Colonic mucosa (tissue), 4 donors: ENCODE measurements around the gene CHN2. TPM values are rescaled to one million over a fixed set of nuclear protein-coding genes. Genes with fewer than 3 reads are reported as not detected.

Experiments
- DNase-seq: peaks from one replicate; pipeline ENCODE4 v3.0.0-alpha.2; 2020
- H3K27ac ChIP-seq: fragments of 200-600 bp; one replicate; pipeline ENCODE4 v1.8.0; 2021
- H3K27me3 ChIP-seq: fragments of 200-600 bp; one replicate; pipeline ENCODE4 v1.8.0; 2021
- H3K36me3 ChIP-seq: fragments of 200-600 bp; one replicate; pipeline ENCODE4 v1.8.0; 2021
- H3K4me1 ChIP-seq: fragments of 200-600 bp; one replicate; pipeline ENCODE4 v1.8.0; 2021; ENCODE audit warnings: mild to moderate bottlenecking
- H3K4me3 ChIP-seq: fragments of 200-600 bp; one replicate; pipeline ENCODE4 v1.8.0; 2021
- H3K9ac ChIP-seq, 2 donors: one replicate each; pipeline ENCODE4 v1.7.0; 2013; ENCODE audit warnings: control low read depth in 2 of 2, low read depth in 2 of 2, low read length in 2 of 2
- H3K9me3 ChIP-seq: fragments of 200-600 bp; one replicate; pipeline ENCODE4 v1.8.0; 2021
- intact Hi-C: fragments of 100-400 bp; cut with DNase I; formaldehyde crosslinking; loops from one replicate; pipeline ENCODE4 v1.14.1; 2022
- total RNA-seq, 2 donors: library from RNA; stranded (reverse); fragmentation: NEBNext Ultra II Directional in 1 of 2; extraction: Animal tissue kit (Norgen Biotek cat#: 25700) in 1 of 2; gene quantifications; one replicate each; pipeline ENCODE4 v1.2.1, GENCODE V29; 2021
- TF ChIP-seq, protein P1 (sequence below): fragments of 200-600 bp; IDR thresholded peaks from one replicate; pipeline ENCODE4 v1.8.0; 2022; ENCODE audit warnings: antibody characterized with exemption, mild to moderate bottlenecking
- donor health status: healthy.
- donor health status: DM: no; HTN: no; CAD: no.
- donor health status: DM: no; HTN: no; CAD: no.

CHN2 gene
- total RNA-seq, 2 donors from 2014 or later: 12.8 to 19.8 TPM

GRCh38 chr7:29365423-29365822 lies 170.8 kb downstream of the CHN2 start:
- H3K36me3 ChIP-seq: no peaks in the 10 kb centered on the region
- no peak overlapping the region for H3K27ac ChIP-seq
- H3K9ac ChIP-seq: no peak overlapping the region
- H3K4me1 ChIP-seq: no peaks in the 10 kb centered on the region
- TF ChIP-seq, protein P1, sequence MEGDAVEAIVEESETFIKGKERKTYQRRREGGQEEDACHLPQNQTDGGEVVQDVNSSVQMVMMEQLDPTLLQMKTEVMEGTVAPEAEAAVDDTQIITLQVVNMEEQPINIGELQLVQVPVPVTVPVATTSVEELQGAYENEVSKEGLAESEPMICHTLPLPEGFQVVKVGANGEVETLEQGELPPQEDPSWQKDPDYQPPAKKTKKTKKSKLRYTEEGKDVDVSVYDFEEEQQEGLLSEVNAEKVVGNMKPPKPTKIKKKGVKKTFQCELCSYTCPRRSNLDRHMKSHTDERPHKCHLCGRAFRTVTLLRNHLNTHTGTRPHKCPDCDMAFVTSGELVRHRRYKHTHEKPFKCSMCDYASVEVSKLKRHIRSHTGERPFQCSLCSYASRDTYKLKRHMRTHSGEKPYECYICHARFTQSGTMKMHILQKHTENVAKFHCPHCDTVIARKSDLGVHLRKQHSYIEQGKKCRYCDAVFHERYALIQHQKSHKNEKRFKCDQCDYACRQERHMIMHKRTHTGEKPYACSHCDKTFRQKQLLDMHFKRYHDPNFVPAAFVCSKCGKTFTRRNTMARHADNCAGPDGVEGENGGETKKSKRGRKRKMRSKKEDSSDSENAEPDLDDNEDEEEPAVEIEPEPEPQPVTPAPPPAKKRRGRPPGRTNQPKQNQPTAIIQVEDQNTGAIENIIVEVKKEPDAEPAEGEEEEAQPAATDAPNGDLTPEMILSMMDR: no peak
- no peak for DNase-seq
- H3K27me3 ChIP-seq: no peaks in the 10 kb centered on the region
- intact Hi-C loops: no loop called here
- H3K9me3 ChIP-seq: no peaks in the 10 kb centered on the region
- H3K4me3 ChIP-seq: no peak overlapping the region

DNA sequence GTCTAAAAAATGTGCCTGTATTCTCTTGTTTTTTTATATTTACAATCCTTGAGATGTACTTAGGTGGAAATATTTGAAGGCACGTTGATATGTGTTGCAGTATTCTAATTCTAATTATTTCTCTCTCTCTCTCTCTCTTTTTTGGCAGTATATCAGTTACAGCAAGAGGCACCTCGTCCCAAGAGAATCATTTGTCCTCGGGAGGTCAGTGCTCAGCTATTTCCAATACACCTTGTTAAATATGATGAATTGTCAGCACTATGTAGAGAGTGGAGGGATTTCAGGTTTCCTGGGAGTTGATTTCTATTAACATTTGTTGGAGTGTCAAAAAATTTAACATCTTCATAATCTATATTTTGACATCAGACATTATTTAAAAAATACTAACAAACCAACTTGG lies 173.2 kb downstream of the CHN2 start:
- H3K27ac ChIP-seq: no peak overlapping the region
- no peak overlapping the region for H3K4me3 ChIP-seq
- H3K27me3 ChIP-seq: no peaks in the 10 kb centered on the region
- intact Hi-C loops: no loop called here
- H3K36me3 ChIP-seq: no peaks in the 10 kb centered on the region
- H3K9me3 ChIP-seq: no peaks in the 10 kb centered on the region
- DNase-seq: no peak
- TF ChIP-seq, protein P1: no peak
- no peak overlapping the region for H3K9ac ChIP-seq
- H3K4me1 ChIP-seq: no peaks in the 10 kb centered on the region

DNA sequence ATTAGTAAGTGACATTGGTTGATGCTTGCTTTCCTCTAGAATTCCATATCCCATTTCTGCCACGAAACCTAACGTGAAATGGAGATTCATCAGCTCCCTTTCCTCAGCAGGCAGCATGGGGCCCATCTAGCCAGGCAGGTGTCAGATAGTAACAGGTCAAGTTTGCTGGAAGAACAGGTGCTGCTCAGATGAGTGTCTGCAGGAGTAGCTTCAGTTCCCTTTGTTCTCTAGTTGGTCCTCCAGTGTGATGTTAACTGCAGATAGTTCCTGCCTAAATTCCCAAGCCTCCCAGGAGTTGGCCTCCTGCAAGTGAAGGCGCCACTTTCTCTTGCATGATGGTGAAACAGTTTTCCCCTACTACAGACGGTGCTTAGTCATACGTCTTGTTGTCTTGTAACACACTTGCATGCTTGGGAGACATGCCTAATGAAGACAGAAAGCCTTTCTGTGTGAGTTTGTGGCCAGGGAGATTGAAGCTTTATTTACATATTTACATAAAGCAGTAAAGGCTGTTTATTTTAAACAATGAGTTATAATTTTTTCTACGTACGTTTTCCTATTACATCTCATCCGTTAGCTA lies 175.4 kb downstream of the CHN2 start:
- Histone ChIP-seq H3K27ac (no peak overlapping the region), H3K4me1 (no peaks in the 10 kb centered on the region), H3K9ac (no peak overlapping the region), H3K9me3 (no peaks in the 10 kb centered on the region), H3K27me3 (no peaks in the 10 kb centered on the region), H3K4me3 (no peak overlapping the region), H3K36me3 (no peaks in the 10 kb centered on the region)
- TF ChIP-seq, protein P1: no peak
- DNase-seq: no peak
- intact Hi-C loops: no loop called here

DNA sequence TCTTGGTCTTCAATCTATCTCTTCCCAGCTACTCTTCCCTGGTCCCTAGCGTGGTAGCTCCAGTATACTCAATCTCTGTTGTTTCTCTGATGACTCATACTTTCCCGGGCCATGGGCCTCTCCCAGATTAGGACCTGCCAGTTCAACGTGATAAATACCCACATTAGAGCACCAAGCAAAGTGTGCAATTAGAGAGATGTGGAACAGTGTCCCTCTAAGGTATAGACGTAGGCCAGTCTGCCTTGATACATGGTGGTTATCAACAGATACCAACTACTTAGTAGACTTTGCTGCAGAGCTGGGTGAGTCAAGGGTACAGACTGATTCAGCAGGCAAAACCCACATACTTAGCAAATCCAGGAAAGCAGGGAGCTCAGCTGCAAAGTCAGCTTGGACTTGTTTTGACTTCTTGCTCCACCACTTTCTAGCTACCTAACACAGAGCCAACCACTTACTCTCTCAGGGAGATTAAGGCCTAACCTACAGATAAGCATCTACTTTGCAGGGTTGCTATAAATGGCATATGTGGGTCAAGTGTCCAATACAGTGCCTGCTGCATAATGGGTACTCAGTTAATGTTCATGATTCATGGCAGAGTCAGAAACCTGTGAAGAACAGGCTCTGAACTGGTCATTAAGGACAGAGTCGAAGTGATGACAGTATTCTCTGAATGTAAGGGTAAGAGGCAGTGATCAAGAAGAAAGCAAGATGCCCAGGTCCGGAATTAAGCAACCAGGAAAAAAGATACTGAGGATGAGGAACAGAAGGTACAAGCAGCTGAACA lies 176.1 kb downstream of the CHN2 start:
- Histone ChIP-seq H3K27me3 (no peaks in the 10 kb centered on the region), H3K4me1 (no peaks in the 10 kb centered on the region), H3K9ac (no peak overlapping the region), H3K36me3 (no peaks in the 10 kb centered on the region), H3K27ac (no peak overlapping the region), H3K4me3 (no peak overlapping the region), H3K9me3 (no peaks in the 10 kb centered on the region)
- DNase-seq: peak; percentile 68
- TF ChIP-seq, protein P1: no peak
- intact Hi-C loops: no loop called here

DNA sequence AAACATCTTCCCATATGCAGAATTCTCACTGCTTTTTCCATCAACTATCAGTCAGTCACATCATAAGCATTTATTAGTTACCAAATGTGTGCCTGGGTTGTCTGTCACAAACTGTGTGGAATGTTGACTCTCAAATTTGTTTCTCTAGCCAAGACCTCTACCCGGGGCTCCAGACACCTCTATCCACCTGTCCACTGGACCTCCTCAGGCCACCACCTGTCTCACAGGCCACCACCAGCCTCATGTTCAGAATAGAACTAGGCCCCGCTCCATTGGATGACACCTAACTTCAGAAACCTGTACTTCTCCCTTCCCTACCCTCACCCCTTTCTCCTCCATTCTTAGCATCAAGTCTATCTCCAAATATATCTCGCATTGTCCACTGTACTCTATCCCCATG lies 176.9 kb downstream of the CHN2 start:
- Histone ChIP-seq H3K27me3 (no peaks in the 10 kb centered on the region), H3K4me3 (no peak overlapping the region), H3K36me3 (no peaks in the 10 kb centered on the region), H3K9ac (no peak overlapping the region), H3K4me1 (no peaks in the 10 kb centered on the region), H3K9me3 (no peaks in the 10 kb centered on the region), H3K27ac (peak overlapping the region; percentile 35)
- intact Hi-C loops: no loop called here
- no peak for DNase-seq
- TF ChIP-seq, protein P1: no peak
